Smooth muscle cell (in vitro differentiated cells): Measurements from ENCODE around the gene IL6. TPM values are rescaled to one million over a fixed set of nuclear protein-coding genes. Genes with fewer than 3 reads are reported as not detected.
A peak's percentile ranks its signal among the peaks of the same experiment; 100 is the strongest.
"Not testable (repeated sequence)": the region's sequence is repeated elsewhere in the genome, so short reads cannot be mapped to it uniquely, and the experiment has no call there.

ENCODE experiments used
- DNase-seq: peaks from one replicate; lab custom pipeline; 2025; ENCODE audit not compliant: unreplicated experiment; lab: John Stamatoyannopoulos, UW
- H2AFZ ChIP-seq: fragments of 200-600 bp; sonication (generic); 2 replicates; pipeline ENCODE4 v1.6.0; 2016; ENCODE audit warnings: antibody characterized with exemption, low read depth, mild to moderate bottlenecking
- H3F3A ChIP-seq: fragments of 200-600 bp; sonication (generic); 2 replicates; pipeline ENCODE4 v1.6.0; 2017; ENCODE audit warnings: antibody characterized with exemption, low read depth
- H3K27ac ChIP-seq: fragments of 200-600 bp; sonication (generic); 2 replicates; pipeline ENCODE4 v1.5.1; 2016; ENCODE audit warnings: low read depth, mild to moderate bottlenecking
- H3K27me3 ChIP-seq: fragments of 200-600 bp; sonication (generic); 2 replicates; pipeline ENCODE4 v1.6.1; 2016; ENCODE audit warnings: low read depth, mild to moderate bottlenecking
- H3K36me3 ChIP-seq: fragments of 200-600 bp; sonication (generic); 2 replicates; pipeline ENCODE4 v1.5.1; 2016; ENCODE audit warnings: low read depth
- H3K4me1 ChIP-seq: fragments of 200-600 bp; sonication (generic); 2 replicates; pipeline ENCODE4 v1.5.1; 2016; ENCODE audit warnings: low read depth
- H3K4me2 ChIP-seq: fragments of 200-600 bp; sonication (generic); 2 replicates; pipeline ENCODE4 v1.6.0; 2016; ENCODE audit warnings: mild to moderate bottlenecking
- H3K4me3 ChIP-seq: fragments of 200-600 bp; sonication (generic); 2 replicates; pipeline ENCODE4 v1.5.1; 2016; ENCODE audit warnings: mild to moderate bottlenecking
- H3K79me2 ChIP-seq: fragments of 200-600 bp; sonication (generic); 2 replicates; pipeline ENCODE4 v1.6.0; 2016; ENCODE audit warnings: low read depth, mild to moderate bottlenecking
- H3K9ac ChIP-seq: fragments of 200-600 bp; sonication (generic); 2 replicates; pipeline ENCODE4 v1.6.0; 2016; ENCODE audit warnings: low read depth
- H3K9me3 ChIP-seq: fragments of 200-600 bp; sonication (generic); replicated peaks from 2 replicates; pipeline ENCODE4 v1.5.1; 2016; ENCODE audit warnings: low read depth
- H4K20me1 ChIP-seq: fragments of 200-600 bp; sonication (generic); 2 replicates; pipeline ENCODE4 v1.6.0; 2016; ENCODE audit warnings: low read depth
- CTCF ChIP-seq: fragments of 200-600 bp; sonication (generic); IDR thresholded peaks from 2 replicates; pipeline ENCODE4 v1.5.1; 2017; ENCODE audit warnings: borderline replicate concordance, mild to moderate bottlenecking, antibody characterized with exemption; ENCODE audit not compliant: insufficient read depth, poor library complexity, severe bottlenecking
- WGBS: methylation state at CpG from one replicate; pipeline ENCODE4 v1.1.7; 2016; ENCODE audit warnings: low lambda C conversion rate; 5-methylcytosine and 5-hydroxymethylcytosine counted together
- polyA plus RNA-seq: library from polyadenylated mRNA; unstranded; fragments of >200 nt; fragmentation: Nextera tagmentation; extraction: Ambion mirVana; gene quantifications from 2 replicates; pipeline ENCODE4 v1.2.1, GENCODE V29; 2016
- total RNA-seq: library from RNA; depleted of rRNA; stranded (reverse); fragments of >200 nt; gene quantifications from 2 replicates; pipeline ENCODE4 v1.2.3, GENCODE V29; 2014

IL6 gene
- 4.6 and 19.1 TPM in 2 replicates for total RNA-seq
- 0.31 and 18.1 TPM in 2 replicates for polyA plus RNA-seq

- Histone ChIP-seq H3K9me3 (no peaks in the 10 kb centered on the region), H3K4me1 (peaks cover 4% of the 10 kb centered on the region), H3K36me3 (no peaks in the 10 kb centered on the region), H3K79me2 (no peaks in the 10 kb centered on the region), H3K4me3 (peak within 1 kb of the TSS; percentile 51), H4K20me1 (no peaks in the 10 kb centered on the region), H3K9ac (peak within 1 kb of the TSS; percentile 55), H2AFZ (peak within 1 kb of the TSS; percentile 25), H3F3A (peaks cover 6% of the 10 kb centered on the region), H3K27me3 (no peaks in the 10 kb centered on the region), H3K27ac (peak within 1 kb of the TSS; percentile 77), H3K4me2 (peak within 1 kb of the TSS; percentile 89)
- 9% methylated on average over 28 of the region's 28 CpGs for WGBS
- no peak for TF ChIP-seq CTCF
- DNase-seq, result peak; percentile 35
Measured at GRCh38 chr7:22726907-22727713, at the start of gene IL6. IL6 (plus strand) TSS chr7:22727200; CDS start chr7:22727263, 63 bp downstream.

- H4K20me1 ChIP-seq, H3K9ac ChIP-seq, H3K4me1 ChIP-seq, H3K4me2 ChIP-seq, H3K79me2 ChIP-seq, H3K27ac ChIP-seq, H3K36me3 ChIP-seq, H3K27me3 ChIP-seq, H3K9me3 ChIP-seq, H3K4me3 ChIP-seq, DNase-seq, H2AFZ ChIP-seq, H3F3A ChIP-seq: not testable (repeated sequence)
- 92% methylated on average over 5 of the region's 5 CpGs for WGBS
Measured at GRCh38 chr7:22677263-22677662, 49.7 kb upstream of the IL6 start.

GRCh38 chr7:22677680-22678079 is 49.3 kb upstream of the IL6 start:
- no peak overlapping the region for H3K4me3 ChIP-seq
- no peaks in the 10 kb centered on the region for H3K27me3 ChIP-seq
- H3K9me3 ChIP-seq, result no peaks in the 10 kb centered on the region
- no peak overlapping the region for H2AFZ ChIP-seq
- H3K79me2 ChIP-seq, result no peaks in the 10 kb centered on the region
- H4K20me1 ChIP-seq, result no peaks in the 10 kb centered on the region
- no peaks in the 10 kb centered on the region for H3K36me3 ChIP-seq
- no peak overlapping the region for H3K9ac ChIP-seq
- H3K27ac ChIP-seq, result no peak overlapping the region
- no peak for TF ChIP-seq CTCF
- no peaks in the 10 kb centered on the region for H3K4me1 ChIP-seq
- no peak for DNase-seq
- H3F3A ChIP-seq, result peaks cover 6% of the 10 kb centered on the region
- H3K4me2 ChIP-seq, result no peak overlapping the region
- 74% methylated on average over 6 of the region's 6 CpGs for WGBS

- Histone ChIP-seq H3F3A (no peaks in the 10 kb centered on the region), H3K4me2 (no peak overlapping the region), H3K36me3 (no peaks in the 10 kb centered on the region), H3K27me3 (no peaks in the 10 kb centered on the region), H3K9me3 (no peaks in the 10 kb centered on the region), H3K9ac (no peak overlapping the region), H4K20me1 (no peaks in the 10 kb centered on the region), H2AFZ (no peak overlapping the region), H3K27ac (no peak overlapping the region), H3K79me2 (no peaks in the 10 kb centered on the region), H3K4me3 (no peak overlapping the region), H3K4me1 (no peaks in the 10 kb centered on the region)
- WGBS, result 57% methylated on average over 5 of the region's 5 CpGs
- DNase-seq, result no peak
- TF ChIP-seq CTCF, result no peak
Measured at GRCh38 chr7:22680482-22680911, 46.5 kb upstream of the IL6 start.
